HCEC 1CT (cell line): ENCODE results near the gene KLF12.

Source experiments
- DNase-seq: peaks from one replicate; pipeline ENCODE4 v3.0.0-alpha.2; 2017

KLF12 gene

DNA sequence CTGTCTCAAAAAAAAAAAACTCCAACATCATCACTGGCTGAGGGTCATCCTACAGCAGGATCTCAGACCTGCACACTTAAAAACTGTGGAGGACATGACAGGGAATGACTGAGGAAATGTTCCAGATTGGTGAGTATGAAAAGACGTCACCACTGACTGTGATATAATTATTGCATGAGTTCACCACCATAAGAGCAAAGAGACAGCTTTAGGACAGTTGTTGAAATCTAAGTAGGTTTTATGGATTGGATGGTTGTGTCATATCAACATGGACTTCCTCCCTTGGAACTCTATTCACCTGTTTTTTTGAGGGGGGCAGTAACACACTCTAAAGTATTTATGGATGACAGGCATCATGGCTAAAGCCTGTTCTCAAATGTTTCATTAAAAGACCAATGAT, 31.5 kb downstream of the KLF12 start:
- DNase-seq, result no peak

GRCh38 chr13:74101436-74101835, 32.8 kb downstream of the KLF12 start:
- DNase-seq, result no peak

DNA sequence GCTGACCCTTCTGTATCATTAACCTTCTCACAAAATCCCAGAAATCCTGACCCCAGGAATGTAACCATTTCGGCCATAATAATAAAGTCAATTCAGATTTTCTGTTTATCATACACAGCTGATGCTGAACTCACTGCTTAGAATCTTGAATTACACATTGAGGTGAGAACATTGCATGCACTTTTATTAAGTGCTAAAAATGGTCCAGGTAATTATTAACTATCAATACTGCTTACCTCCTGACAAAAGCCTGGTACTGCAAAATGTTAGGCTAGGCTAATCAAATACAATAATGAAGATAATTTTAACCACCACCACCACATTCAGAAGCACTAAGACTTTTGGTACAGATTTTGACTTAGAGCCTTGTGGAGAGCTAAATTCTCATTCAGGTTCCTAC, 36.1 kb downstream of the KLF12 start:
- DNase-seq, result no peak

DNA sequence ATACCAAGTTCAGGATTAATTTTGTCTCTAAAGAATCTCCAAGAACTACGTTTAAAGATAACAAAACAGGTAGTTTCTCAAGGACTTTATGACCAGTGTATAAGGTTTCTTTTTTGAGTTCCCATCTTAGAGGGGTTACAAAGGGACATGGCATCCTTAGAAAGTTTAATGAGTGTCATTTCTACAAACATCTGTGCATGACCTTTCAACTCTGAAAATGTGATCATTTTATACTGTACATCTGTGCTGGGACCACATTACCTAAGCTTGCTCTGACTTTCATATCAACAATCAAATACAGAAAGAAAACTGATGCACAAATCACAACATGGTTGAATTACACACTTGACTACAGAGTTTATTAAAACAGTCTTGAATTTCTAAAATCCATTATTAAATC, 37.1 kb downstream of the KLF12 start:
- no peak for DNase-seq

- DNase-seq, result no peak
Observed at GRCh38 chr13:74093691-74094090, 40.5 kb downstream of the KLF12 start.

DNA sequence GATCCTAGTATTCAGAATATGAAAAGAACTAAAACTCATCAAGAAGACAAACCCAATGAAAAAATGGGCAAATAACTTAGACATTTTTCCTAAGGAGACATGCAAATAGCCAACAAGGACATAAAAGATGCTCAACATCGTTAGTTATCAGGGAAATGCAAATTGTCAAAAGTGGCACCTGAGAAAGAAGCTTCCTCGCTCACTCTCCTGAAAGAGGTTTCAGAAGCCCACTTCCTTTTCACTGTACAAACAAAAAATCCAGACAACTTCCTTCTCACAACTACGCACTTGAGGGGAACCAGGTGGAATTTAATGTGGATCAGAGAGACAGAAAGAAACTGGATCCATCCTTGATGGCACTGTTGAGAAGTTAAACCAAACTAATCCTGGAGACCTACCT, 41.5 kb downstream of the KLF12 start:
- no peak for DNase-seq

DNA sequence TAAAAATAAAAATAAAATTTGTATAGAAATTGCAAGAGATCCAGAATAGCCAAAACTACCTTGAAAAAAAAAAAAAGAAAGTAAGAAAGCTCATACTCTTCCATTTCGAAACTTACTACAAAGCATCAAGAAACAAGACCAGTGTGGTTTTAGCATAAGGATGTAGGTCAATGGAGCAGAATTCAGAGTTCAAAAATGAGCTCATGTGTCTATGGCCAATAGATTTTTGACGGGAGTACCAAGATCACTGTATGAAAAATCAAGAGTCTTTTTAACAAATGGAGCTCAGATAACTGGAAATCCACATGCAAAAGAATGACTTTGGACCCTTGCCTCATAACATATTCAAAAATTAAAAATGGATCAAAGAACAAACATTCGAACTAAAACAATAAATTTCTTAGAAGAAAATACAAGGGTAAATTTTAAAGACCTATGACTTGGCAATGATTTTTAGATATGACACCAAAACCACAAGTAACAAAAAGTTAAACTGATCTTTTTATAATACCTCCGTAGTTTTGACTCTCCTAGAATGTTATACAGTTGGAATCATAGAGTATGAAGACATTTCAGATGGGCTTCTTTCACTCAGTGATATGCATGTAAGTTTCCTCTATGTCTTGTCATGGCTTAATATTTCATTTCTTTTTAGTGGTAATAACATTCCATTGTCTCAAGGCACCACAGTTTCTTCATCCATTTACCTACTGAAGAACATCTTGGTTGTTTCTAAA, 43.2 kb downstream of the KLF12 start:
- no peak for DNase-seq

GRCh38 chr13:74090397-74090796, 43.8 kb downstream of the KLF12 start:
- DNase-seq, result peak; percentile 41

DNA sequence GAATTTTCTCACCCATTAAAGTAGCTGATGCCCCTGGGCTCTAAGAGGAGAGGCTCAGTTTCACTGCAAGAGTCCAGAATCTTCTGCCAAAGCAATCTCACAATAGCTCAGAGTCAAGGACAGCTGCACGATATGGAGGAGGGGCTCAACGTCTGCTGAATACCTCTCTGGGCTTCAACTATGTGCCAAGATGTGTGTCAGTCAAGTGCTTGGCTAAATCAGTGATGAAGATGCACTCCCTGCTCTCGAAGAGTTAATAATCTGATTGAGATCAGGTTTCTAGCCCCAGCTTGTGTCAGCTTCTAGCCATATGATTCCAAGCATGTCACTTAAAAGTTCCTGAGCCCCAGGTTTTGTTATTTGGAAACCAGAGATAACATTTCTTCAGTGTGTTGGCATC, 46.8 kb downstream of the KLF12 start:
- DNase-seq, result no peak
